Measurements from ENCODE around the gene NT5C2. TPM values are rescaled to one million over a fixed set of nuclear protein-coding genes. Genes with fewer than 3 reads are reported as not detected.
"Not testable (repeated sequence)": the region's sequence is repeated elsewhere in the genome, so short reads cannot be mapped to it uniquely, and the experiment has no call there.

Gene NT5C2
- total RNA-seq, 3 donors from 2014 or later: 84.9 to 105 (median 105) TPM

DNA sequence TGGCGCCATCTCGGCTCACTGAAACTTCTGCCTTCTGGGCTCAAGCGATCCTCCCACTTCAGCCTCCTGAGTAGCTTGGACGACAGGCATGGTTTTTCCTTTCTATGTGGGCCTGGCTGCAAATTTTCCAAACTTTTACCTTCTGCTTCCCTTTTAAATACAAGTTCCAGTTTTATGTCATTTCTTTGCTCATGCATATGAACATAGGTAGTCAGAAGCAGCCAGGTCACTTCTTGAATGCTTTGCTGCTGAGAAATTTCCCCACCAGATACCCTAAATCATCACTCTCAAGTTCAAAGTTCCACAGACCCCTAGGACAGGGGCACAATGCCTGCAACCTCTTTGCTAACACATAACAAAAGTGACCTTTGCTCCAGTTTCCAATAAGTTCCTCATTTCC is 31.1 kb upstream of the NT5C2 start:
- TF ChIP-seq, protein P1, sequence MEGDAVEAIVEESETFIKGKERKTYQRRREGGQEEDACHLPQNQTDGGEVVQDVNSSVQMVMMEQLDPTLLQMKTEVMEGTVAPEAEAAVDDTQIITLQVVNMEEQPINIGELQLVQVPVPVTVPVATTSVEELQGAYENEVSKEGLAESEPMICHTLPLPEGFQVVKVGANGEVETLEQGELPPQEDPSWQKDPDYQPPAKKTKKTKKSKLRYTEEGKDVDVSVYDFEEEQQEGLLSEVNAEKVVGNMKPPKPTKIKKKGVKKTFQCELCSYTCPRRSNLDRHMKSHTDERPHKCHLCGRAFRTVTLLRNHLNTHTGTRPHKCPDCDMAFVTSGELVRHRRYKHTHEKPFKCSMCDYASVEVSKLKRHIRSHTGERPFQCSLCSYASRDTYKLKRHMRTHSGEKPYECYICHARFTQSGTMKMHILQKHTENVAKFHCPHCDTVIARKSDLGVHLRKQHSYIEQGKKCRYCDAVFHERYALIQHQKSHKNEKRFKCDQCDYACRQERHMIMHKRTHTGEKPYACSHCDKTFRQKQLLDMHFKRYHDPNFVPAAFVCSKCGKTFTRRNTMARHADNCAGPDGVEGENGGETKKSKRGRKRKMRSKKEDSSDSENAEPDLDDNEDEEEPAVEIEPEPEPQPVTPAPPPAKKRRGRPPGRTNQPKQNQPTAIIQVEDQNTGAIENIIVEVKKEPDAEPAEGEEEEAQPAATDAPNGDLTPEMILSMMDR (IDR thresholded peaks at IDR 0.05): no peak
- ATAC-seq: no peak
- no peaks in the 10 kb centered on the region for H3K36me3 ChIP-seq (ENCODE audit: low read depth)
- no peak overlapping the region for H3K4me3 ChIP-seq
- intact Hi-C loops (cut with DNase I, micrococcal nuclease): no loop called here
- H3K4me1 ChIP-seq (ENCODE audit: low read depth): peaks cover 8% of the 10 kb centered on the region
- peaks cover 19% of the 10 kb centered on the region for H3K9me3 ChIP-seq
- DNase-seq: no peak

DNA sequence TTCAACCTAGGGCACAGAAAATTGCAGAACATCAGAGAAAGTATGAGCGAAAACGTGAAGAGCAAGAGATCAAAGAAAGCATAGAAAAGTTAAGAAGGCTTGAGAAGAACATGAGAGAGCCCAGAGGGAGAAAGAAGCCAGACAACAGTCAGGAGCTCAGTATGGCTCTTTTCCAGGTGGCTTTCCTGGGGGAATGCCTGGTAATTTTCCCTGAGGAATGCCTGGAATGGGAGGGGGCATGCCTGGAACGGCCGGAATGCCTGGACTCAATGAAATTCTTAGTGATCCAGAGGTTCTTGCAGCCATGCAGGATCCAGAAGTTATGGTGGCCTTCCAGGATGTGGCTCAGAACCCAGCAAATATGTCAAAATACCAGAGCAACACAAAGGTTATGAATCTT is 23.3 kb upstream of the NT5C2 start:
- H3K4me3 ChIP-seq; H3K9me3 ChIP-seq; intact Hi-C loops (cut with DNase I, micrococcal nuclease); H3K4me1 ChIP-seq (ENCODE audit: low read depth); H3K36me3 ChIP-seq (ENCODE audit: low read depth); DNase-seq; ATAC-seq: not testable (repeated sequence)

DNA sequence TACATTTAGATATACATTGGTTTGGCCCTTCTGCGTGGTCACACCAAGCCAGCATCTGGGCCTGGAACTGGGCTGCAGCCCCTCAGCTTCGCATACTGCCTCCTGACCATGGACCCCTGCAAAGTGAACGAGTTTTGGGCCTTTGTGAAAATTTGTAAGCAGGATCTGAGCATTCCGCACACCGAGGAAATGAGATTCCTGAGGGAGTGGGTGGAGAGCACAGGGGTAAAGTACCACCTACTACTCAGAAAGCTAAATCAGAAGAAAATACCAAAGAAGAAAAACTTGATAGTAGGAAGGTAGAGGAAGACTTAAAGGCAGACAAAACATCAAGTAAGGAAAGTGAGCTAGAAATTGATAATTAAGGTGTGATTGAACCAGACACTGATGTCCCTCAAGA is 22.5 kb upstream of the NT5C2 start:
- intact Hi-C loops (cut with DNase I, micrococcal nuclease): no loop called here
- TF ChIP-seq, protein P1 (IDR thresholded peaks at IDR 0.05): no peak
- peaks cover 5% of the 10 kb centered on the region for H3K9me3 ChIP-seq
- ATAC-seq (no peak), DNase-seq (no peak)
- no peak overlapping the region for H3K4me3 ChIP-seq
- no peaks in the 10 kb centered on the region for H3K4me1 ChIP-seq (ENCODE audit: low read depth)
- no peaks in the 10 kb centered on the region for H3K36me3 ChIP-seq (ENCODE audit: low read depth)

DNA sequence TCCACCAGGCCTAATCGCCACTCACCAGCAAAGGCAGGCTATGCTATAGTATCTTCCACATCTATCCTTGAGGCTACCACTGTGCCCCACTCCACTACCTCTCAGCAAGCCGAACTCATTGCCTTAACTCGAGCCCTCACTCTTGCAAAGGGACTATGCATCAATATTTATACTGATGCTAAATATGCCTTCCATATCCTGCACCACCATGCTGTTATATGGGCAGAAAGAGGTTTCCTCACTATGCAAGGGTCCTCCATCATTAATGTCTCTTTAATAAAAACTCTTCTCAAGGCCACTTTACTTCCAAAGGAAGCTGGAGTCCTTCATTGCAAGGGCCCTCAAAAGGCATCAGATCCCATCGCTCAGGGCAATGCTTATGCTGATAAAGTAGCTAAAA is 17.2 kb upstream of the NT5C2 start:
- not testable (repeated sequence) for ATAC-seq

DNA sequence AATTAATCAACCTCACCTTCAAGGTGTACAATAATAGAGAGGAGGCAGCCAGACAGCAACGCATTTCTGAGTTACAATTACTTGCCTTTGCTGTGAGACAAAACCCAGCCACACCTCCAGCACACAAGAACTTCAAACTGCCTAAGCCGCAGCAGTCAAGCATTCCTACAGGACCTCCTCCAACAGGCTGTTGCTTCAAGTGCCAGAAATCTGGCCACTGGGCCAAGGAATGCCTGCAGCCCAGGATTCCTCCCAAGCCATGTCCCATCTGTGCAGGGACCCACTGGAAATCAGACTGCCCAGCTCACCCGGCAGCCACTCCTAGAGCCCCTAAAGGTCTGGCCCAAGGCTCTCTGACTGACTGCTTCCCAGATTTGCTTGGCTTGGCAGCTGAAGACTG is 14.6 kb upstream of the NT5C2 start:
- ATAC-seq; H3K36me3 ChIP-seq (ENCODE audit: low read depth); H3K4me3 ChIP-seq; intact Hi-C loops (cut with DNase I, micrococcal nuclease); DNase-seq; H3K4me1 ChIP-seq (ENCODE audit: low read depth): not testable (repeated sequence)
- peaks cover 17% of the 10 kb centered on the region for H3K9me3 ChIP-seq

More for the DNA sequence above, 17.2 kb upstream of the NT5C2 start:
- H3K36me3 ChIP-seq (ENCODE audit: low read depth); intact Hi-C loops (cut with DNase I, micrococcal nuclease); DNase-seq; H3K4me3 ChIP-seq; H3K4me1 ChIP-seq (ENCODE audit: low read depth): not testable (repeated sequence)
- peaks cover 17% of the 10 kb centered on the region for H3K9me3 ChIP-seq

DNA sequence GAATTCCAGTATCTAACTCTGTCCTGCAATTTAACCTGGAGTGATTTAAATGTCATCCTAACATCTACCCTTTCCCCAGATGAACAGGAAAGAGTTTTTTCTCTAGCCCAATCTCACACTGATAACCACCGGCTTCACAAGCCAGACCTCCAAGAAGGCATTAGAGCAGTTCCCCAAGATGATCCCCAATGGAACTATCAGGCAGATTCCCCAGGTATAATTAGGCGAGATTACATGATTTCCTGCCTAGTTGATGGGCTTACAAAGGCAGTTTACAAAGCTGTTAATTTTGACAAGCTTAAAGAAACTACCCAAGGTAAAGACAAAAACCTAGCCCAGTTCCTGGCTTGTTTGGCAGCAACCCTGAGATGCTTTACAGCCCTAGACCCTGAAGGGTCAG is 14.1 kb upstream of the NT5C2 start:
- intact Hi-C loops (cut with DNase I, micrococcal nuclease): no loop called here
- Histone ChIP-seq H3K36me3 (ENCODE audit: low read depth) (no peaks in the 10 kb centered on the region), H3K4me1 (ENCODE audit: low read depth) (no peaks in the 10 kb centered on the region), H3K9me3 (peaks cover 17% of the 10 kb centered on the region), H3K4me3 (no peak overlapping the region)
- DNase-seq: no peak
- no peak for ATAC-seq
- TF ChIP-seq, protein P1 (IDR thresholded peaks at IDR 0.05): no peak

DNA sequence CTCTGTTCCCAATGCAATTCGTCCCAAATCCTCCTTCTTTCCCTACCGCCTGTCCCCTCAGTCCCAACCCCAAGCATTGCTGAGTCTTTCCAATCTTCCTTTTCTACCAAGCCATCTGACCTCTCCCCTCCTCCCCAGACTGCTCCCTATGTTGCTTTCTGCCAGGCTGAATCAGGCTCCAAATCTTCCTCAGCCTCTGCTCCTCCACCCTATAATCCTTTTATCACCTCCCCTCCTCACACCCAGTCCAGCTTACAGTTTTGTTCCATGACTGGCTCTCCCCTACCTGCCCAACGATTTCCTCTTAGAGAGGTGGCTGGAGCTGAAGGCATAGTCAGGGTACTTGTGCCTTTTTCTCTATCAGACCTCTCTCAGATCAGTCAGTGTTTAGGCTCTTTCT is 13.6 kb upstream of the NT5C2 start:
- intact Hi-C loops (cut with DNase I, micrococcal nuclease); H3K4me1 ChIP-seq (ENCODE audit: low read depth); DNase-seq; H3K4me3 ChIP-seq; H3K36me3 ChIP-seq (ENCODE audit: low read depth); ATAC-seq: not testable (repeated sequence)
- peaks cover 17% of the 10 kb centered on the region for H3K9me3 ChIP-seq

DNA sequence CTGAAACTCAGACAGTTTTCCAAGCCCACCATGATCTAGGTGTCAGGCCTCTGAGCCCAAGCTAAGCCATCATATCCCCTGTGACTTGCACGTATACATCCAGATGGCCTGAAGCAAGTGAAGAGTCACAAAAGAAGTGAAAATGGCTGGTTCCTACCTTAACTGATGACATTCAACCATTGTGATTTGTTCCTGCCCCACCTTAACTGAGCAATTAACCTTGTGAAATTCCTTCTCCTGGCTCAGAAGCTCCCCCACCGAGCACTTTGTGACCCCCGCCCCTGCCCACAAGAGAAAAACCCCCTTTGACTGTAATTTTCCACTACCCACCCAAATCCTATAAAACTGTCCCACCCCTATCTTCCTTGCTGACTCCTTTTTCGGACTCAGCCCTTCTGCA is 12.3 kb upstream of the NT5C2 start:
- intact Hi-C loops (cut with DNase I, micrococcal nuclease); H3K4me3 ChIP-seq; H3K9me3 ChIP-seq; DNase-seq; H3K4me1 ChIP-seq (ENCODE audit: low read depth); H3K36me3 ChIP-seq (ENCODE audit: low read depth); ATAC-seq: not testable (repeated sequence)

All from mucosa of descending colon (tissue), 3 donors.